H1 (cell line): ENCODE measurements around the gene TMEM45A. TPM values are rescaled to one million over a fixed set of nuclear protein-coding genes. Genes with fewer than 3 reads are reported as not detected.

Source experiments
- CBX8 ChIP-seq: fragments of 300-800, 300-1000 bp; sonication (generic); IDR thresholded peaks from 2 replicates; pipeline ENCODE4 v1.7.1; 2016; ENCODE audit warnings: low read depth, low read length, borderline replicate concordance
- CHD2 ChIP-seq: IDR thresholded peaks from 2 replicates; pipeline ENCODE4 v1.6.1; 2012; ENCODE audit warnings: low read length, improper control_type of control experiment
- FOSL1 ChIP-seq: IDR thresholded peaks from 2 replicates; pipeline ENCODE4 v1.6.1; 2011; ENCODE audit warnings: mild to moderate bottlenecking, low read depth, low read length, moderate library complexity; ENCODE audit not compliant: insufficient read depth
- SAP30 ChIP-seq: fragments of 300-600 bp; sonication (generic); IDR thresholded peaks from 2 replicates; pipeline ENCODE4 v1.7.1; 2012; ENCODE audit warnings: low read length, moderate library complexity, mild to moderate bottlenecking, inconsistent platforms; ENCODE audit not compliant: insufficient read depth, insufficient replicate concordance
- polyA plus RNA-seq, 7 experiments: library from polyadenylated mRNA; depleted of rRNA in 3 of 7; stranded (reverse) in 5 of 7; unstranded in 2 of 7; fragments of >200 nt in 5 of 7; fragments of 200-250 nt in 2 of 7; gene quantifications; 1 replicate in 5 of 7; 2 replicates in 1 of 7; 4 replicates in 1 of 7; pipeline versions ENCODE4 v1.2.1 to v1.2.3, GENCODE V29; 2011 to 2013; ENCODE audit warnings: missing spikeins in 2 of 7, mixed read lengths in 2 of 7
- total RNA-seq: library from RNA; stranded (reverse); fragmentation: NEBNext Ultra II Directional; extraction: Animal tissue kit (Norgen Biotek cat#: 25700); gene quantifications from 2 replicates; pipeline ENCODE4 v1.2.1, GENCODE V29; 2021
- TF ChIP-seq, protein P1 (sequence below): fragments of 300-600 bp; sonication (generic); IDR thresholded peaks from 2 replicates; pipeline ENCODE4 v1.7.1; 2012; ENCODE audit warnings: low read length, moderate library complexity, mild to moderate bottlenecking, inconsistent platforms; ENCODE audit not compliant: insufficient replicate concordance

The TMEM45A gene
- total and polyA plus RNA-seq, 2 of the 8 experiments (the other 6 are each of a cell fraction or from before 2014, with no cell fraction given) = 12.9 to 14.2 TPM

DNA sequence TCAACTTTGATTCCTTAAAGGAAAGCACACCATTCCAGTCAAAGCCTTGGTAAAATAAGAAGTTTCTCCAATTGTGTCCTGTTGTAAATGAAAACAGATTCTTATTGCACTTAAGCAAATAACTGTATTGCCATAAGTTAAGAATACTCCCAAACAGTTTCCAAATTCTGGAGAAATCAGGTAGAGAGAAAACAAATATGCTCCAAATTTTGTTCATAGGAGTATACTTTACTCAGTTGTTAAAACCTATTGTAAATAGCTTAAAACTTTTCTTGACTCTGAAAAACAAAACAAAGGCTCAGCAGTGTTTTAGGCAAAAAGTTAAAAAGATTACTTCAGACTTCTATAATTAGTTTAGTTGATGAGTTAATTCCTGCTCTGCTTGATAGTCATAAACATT is 48.7 kb upstream of the TMEM45A start (continued):
- TF ChIP-seq, protein P1, sequence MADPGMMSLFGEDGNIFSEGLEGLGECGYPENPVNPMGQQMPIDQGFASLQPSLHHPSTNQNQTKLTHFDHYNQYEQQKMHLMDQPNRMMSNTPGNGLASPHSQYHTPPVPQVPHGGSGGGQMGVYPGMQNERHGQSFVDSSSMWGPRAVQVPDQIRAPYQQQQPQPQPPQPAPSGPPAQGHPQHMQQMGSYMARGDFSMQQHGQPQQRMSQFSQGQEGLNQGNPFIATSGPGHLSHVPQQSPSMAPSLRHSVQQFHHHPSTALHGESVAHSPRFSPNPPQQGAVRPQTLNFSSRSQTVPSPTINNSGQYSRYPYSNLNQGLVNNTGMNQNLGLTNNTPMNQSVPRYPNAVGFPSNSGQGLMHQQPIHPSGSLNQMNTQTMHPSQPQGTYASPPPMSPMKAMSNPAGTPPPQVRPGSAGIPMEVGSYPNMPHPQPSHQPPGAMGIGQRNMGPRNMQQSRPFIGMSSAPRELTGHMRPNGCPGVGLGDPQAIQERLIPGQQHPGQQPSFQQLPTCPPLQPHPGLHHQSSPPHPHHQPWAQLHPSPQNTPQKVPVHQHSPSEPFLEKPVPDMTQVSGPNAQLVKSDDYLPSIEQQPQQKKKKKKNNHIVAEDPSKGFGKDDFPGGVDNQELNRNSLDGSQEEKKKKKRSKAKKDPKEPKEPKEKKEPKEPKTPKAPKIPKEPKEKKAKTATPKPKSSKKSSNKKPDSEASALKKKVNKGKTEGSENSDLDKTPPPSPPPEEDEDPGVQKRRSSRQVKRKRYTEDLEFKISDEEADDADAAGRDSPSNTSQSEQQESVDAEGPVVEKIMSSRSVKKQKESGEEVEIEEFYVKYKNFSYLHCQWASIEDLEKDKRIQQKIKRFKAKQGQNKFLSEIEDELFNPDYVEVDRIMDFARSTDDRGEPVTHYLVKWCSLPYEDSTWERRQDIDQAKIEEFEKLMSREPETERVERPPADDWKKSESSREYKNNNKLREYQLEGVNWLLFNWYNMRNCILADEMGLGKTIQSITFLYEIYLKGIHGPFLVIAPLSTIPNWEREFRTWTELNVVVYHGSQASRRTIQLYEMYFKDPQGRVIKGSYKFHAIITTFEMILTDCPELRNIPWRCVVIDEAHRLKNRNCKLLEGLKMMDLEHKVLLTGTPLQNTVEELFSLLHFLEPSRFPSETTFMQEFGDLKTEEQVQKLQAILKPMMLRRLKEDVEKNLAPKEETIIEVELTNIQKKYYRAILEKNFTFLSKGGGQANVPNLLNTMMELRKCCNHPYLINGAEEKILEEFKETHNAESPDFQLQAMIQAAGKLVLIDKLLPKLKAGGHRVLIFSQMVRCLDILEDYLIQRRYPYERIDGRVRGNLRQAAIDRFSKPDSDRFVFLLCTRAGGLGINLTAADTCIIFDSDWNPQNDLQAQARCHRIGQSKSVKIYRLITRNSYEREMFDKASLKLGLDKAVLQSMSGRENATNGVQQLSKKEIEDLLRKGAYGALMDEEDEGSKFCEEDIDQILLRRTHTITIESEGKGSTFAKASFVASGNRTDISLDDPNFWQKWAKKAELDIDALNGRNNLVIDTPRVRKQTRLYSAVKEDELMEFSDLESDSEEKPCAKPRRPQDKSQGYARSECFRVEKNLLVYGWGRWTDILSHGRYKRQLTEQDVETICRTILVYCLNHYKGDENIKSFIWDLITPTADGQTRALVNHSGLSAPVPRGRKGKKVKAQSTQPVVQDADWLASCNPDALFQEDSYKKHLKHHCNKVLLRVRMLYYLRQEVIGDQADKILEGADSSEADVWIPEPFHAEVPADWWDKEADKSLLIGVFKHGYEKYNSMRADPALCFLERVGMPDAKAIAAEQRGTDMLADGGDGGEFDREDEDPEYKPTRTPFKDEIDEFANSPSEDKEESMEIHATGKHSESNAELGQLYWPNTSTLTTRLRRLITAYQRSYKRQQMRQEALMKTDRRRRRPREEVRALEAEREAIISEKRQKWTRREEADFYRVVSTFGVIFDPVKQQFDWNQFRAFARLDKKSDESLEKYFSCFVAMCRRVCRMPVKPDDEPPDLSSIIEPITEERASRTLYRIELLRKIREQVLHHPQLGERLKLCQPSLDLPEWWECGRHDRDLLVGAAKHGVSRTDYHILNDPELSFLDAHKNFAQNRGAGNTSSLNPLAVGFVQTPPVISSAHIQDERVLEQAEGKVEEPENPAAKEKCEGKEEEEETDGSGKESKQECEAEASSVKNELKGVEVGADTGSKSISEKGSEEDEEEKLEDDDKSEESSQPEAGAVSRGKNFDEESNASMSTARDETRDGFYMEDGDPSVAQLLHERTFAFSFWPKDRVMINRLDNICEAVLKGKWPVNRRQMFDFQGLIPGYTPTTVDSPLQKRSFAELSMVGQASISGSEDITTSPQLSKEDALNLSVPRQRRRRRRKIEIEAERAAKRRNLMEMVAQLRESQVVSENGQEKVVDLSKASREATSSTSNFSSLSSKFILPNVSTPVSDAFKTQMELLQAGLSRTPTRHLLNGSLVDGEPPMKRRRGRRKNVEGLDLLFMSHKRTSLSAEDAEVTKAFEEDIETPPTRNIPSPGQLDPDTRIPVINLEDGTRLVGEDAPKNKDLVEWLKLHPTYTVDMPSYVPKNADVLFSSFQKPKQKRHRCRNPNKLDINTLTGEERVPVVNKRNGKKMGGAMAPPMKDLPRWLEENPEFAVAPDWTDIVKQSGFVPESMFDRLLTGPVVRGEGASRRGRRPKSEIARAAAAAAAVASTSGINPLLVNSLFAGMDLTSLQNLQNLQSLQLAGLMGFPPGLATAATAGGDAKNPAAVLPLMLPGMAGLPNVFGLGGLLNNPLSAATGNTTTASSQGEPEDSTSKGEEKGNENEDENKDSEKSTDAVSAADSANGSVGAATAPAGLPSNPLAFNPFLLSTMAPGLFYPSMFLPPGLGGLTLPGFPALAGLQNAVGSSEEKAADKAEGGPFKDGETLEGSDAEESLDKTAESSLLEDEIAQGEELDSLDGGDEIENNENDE = no peak
- TF ChIP-seq SAP30 (no peak), CHD2 (no peak), FOSL1 (no peak), CBX8 (no peak)
